ENCODE measurements around the gene NPAS1.

NPAS1 gene

GRCh38 chr19:47084879-47085439 is 65.3 kb downstream of the NPAS1 start:
- no peak for DNase-seq (ENCODE audit: low spot score)

- no peak for DNase-seq (ENCODE audit: low spot score)
Measured at GRCh38 chr19:47086280-47086679, 66.6 kb downstream of the NPAS1 start.

GRCh38 chr19:47089767-47090350 is 70.2 kb downstream of the NPAS1 start:
- no peak for DNase-seq (ENCODE audit: low spot score)

- no peak for DNase-seq (ENCODE audit: low spot score)
Measured at GRCh38 chr19:47093254-47093653, 73.6 kb downstream of the NPAS1 start.

GRCh38 chr19:47093841-47094240 is 74.2 kb downstream of the NPAS1 start:
- DNase-seq (ENCODE audit: low spot score) = peak; percentile 30

GRCh38 chr19:47094557-47095475 is 75.2 kb downstream of the NPAS1 start:
- peak; percentile 58 for DNase-seq (ENCODE audit: low spot score)
